ENCODE results near the gene FIGNL2.

Gene FIGNL2

DNA sequence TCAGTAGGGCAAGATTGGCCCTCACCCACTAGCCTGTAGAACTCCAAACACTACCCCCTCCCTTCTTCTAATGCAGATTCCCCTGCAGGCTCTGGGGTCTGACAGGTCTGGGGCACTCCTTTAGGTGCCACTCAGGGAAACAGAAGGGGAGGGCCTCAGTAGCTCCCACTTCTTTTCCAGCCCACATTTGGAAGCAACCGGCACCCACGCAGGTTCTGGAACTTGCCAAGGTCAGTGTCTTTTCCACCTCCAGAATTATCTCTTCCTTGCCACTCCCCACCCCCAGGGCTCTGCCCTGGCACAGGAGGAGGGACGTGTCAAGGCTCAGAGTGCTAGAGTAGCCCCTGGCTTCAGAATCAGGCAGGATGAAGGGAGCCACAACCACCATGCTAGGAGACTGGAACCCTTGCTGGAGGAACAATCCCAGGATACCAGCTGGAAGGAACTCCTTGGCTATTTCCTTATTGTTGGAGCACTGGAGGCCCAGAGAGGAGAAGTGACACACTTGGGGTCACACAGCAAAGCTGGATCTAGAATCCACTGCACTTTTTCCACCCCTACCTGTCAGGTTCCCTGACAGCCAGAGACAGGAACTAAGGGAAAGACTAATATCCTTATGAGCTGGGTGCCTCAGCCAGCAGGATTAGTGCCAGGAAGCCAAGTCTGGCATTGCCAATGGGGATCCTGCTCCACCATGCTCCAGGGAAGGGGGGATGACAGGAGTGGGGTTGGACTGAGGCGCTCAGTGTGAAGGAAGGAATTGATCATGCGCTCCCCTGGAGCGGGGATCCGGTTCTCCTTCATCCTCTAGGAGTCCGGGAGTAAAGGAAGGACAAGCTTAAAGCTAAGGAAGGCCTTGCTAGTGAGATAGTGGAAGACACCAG lies 1.8 kb upstream of the FIGNL2 start:
- TF ChIP-seq, protein P1, sequence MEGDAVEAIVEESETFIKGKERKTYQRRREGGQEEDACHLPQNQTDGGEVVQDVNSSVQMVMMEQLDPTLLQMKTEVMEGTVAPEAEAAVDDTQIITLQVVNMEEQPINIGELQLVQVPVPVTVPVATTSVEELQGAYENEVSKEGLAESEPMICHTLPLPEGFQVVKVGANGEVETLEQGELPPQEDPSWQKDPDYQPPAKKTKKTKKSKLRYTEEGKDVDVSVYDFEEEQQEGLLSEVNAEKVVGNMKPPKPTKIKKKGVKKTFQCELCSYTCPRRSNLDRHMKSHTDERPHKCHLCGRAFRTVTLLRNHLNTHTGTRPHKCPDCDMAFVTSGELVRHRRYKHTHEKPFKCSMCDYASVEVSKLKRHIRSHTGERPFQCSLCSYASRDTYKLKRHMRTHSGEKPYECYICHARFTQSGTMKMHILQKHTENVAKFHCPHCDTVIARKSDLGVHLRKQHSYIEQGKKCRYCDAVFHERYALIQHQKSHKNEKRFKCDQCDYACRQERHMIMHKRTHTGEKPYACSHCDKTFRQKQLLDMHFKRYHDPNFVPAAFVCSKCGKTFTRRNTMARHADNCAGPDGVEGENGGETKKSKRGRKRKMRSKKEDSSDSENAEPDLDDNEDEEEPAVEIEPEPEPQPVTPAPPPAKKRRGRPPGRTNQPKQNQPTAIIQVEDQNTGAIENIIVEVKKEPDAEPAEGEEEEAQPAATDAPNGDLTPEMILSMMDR (IDR thresholded peaks at IDR 0.05; ENCODE audit: low read depth, low read length), result no peak
- in situ Hi-C loops (cut with HindIII; ENCODE audit: low sequenced_read_pairs), result no loop called here
- DNase-seq (ENCODE audit: low read depth, low spot score), result no peak
- no peak overlapping the region for H3K4me3 ChIP-seq (ENCODE audit: low read depth, low read length)

DNA sequence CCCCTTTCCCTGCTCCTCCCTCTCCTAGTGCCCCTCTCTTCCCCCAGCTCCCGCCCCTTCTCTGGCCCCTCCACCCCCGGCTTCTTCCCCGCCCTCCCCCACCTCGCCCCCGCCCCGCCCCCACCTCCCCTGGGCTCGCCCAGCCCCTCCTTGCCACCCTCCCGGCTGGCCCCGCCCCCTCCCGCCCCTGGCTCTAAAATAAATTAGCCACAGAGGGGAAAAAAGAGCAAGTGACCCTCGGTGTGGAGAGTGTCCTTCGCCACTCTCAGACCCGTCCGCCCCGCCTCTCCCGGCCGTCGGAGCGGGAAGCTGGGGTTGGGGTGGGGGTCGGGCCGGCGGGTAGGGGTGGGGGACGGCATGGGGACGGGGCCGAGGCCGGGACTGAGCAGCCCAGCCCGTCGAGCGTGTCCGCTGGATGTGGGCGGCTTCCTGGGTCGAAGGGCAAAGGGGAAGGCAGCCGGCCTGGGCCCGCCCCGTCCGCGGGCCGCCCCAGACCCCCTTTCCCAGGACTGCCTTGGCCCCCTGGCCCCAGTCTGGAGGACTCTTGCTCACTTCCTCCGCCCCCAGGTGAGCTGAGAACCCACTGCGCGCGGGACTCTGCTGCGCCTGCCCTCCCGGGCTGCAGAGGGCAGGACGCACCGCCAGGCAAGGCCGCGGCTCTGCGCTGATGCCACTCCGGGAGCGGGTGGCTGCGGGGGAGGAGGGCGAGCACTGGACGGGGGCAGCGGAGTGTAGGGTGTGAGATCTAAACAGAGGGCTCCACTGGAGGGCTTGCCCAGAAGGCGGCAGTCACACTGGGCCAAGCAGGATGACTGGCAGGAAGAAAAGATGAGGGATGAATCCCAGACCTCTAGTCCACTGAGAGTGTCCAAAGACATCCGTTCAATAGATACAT lies 570 bp upstream of the FIGNL2 start:
- no peak overlapping the region for H3K4me3 ChIP-seq (ENCODE audit: low read depth, low read length)
- in situ Hi-C loops (cut with HindIII; ENCODE audit: low sequenced_read_pairs), result no loop called here
- TF ChIP-seq, protein P1 (IDR thresholded peaks at IDR 0.05; ENCODE audit: low read depth, low read length), result no peak
- DNase-seq (ENCODE audit: low read depth, low spot score), result no peak

DNA sequence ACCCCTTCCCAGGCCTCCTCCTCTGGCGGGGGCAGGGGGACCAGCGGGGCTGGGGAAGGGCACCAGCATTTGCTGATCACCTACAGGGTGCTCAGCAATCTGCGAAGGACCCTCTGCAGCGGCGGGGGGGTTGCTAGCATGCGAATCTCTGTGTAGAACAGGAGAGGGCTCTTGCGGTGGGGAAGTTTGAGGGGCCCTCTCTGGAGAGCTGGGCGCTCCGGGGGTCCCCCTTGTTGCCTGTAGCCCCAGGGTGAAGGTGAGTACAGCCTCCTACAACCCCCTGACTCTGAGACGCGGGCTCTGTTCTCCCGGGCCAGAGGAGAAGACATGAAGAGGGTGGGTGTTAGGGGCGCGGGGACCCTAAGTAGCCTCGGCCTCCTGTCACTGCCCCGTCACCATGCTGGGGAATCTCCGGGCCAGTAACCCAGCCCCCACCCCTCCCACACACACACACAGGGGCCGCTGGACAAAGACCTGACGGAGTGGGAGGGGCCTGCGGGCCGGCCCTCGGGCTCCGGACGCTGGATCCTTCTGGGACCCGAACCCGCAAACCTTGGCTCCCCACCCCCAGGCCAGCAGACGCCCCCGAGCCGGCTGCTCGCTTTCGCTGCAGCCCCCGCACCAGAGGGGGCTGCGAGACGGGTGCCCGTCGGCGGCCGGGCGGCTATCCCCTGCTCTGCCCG lies 734 bp downstream of the FIGNL2 start:
- DNase-seq (ENCODE audit: low read depth, low spot score), result no peak
- in situ Hi-C loops (cut with HindIII; ENCODE audit: low sequenced_read_pairs), result no loop called here
- TF ChIP-seq, protein P1 (IDR thresholded peaks at IDR 0.05; ENCODE audit: low read depth, low read length), result no peak
- peak overlapping the region; percentile 13 for H3K4me3 ChIP-seq (ENCODE audit: low read depth, low read length)

DNA sequence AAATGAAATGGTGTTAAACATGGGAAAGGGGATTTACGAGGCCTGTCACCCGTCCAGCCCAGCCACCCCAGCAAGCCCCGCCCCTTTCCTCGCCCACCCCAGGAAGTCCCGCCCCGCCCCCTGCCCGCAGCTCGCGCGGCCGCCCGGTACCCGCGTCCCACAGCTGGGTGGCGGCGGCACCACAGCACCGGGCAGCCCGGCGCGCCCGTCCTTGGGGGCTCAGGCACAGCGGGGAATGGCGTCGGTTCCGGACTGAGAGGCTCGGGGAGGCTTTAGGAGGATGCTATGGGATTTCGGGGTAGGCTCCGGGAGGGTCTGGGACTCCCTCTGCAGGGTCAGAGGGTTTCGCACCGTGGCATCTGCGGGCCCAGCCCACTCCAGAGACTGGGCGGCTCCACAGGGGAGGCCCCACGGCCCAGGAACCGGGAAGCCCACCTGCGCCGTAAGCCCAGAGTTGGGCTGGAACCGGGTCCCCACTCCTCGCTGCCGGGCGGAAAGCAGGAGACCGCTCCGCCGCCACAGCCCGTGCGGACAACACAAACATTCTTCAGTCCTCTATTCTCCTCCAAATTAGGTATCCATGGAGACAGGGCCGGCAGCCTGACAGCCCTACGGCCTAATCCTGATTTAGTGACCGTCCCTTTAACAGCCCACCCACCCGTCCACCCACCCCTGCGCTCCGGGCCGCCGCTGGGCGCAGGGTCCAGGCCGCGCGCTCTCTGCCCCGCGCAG lies 1.4 kb downstream of the FIGNL2 start:
- peak overlapping the region; percentile 41 for H3K4me3 ChIP-seq (ENCODE audit: low read depth, low read length)
- no peak for DNase-seq (ENCODE audit: low read depth, low spot score)
- TF ChIP-seq, protein P1 (IDR thresholded peaks at IDR 0.05; ENCODE audit: low read depth, low read length), result no peak
- in situ Hi-C loops (cut with HindIII; ENCODE audit: low sequenced_read_pairs), result no loop called here

DNA sequence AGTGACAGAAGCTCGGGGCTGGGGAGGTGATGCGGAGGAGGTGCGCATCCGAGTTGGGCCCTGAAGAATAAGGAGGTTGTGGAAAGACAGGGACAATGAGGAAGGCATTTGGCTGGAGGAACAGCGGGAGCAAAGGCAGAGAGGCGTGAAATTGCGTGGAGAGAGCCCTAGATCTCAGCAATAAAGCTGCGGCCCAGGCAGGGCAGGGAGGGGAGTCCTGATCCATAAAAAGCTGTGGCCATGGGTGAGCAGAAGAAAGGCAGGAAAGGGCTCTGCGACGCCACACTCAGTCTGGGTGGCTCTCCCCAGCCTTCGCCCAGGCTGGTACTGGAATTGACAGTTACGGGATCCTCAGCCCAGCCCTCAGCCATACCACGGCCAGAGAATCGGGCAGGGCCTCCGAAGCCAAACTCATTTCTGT lies 2.2 kb downstream of the FIGNL2 start:
- TF ChIP-seq, protein P1 (IDR thresholded peaks at IDR 0.05; ENCODE audit: low read depth, low read length), result no peak
- no peak overlapping the region for H3K4me3 ChIP-seq (ENCODE audit: low read depth, low read length)
- in situ Hi-C loops (cut with HindIII; ENCODE audit: low sequenced_read_pairs), result no loop called here
- DNase-seq (ENCODE audit: low read depth, low spot score), result no peak

Measured in astrocyte of the spinal cord (primary cell).